H1 (cell line): Measurements from ENCODE around the gene PGLYRP4. TPM values are rescaled to one million over a fixed set of nuclear protein-coding genes. Genes with fewer than 3 reads are reported as not detected.

Source experiments
- CTCF ChIA-PET: fragments of 300-600 bp; sonication (Branson Sonifier 250); formaldehyde crosslinking; loops from one replicate; lab custom pipeline; 2021; ENCODE audit not compliant: partially characterized antibody; lab: Charles Lee
- POLR2A ChIA-PET: fragments of 300-600 bp; sonication (Branson Sonifier 250); formaldehyde crosslinking; loops from one replicate; lab custom pipeline; 2021; ENCODE audit warnings: inconsistent platforms; ENCODE audit not compliant: partially characterized antibody; lab: Charles Lee
- DNase-seq, 2 experiments: peaks; one replicate each; pipeline versions ENCODE4 v3.0.0 to v3.0.0-alpha.2; 2010 to 2022; ENCODE audit warnings: low spot score in 2 of 2, low read depth in 1 of 2, mixed read lengths in 1 of 2
- FAIRE-seq: peaks from 2 replicates; lab custom pipeline; 2011; peaks lifted over from hg19 to GRCh38; lab: Jason Lieb, UNC
- H2AFZ ChIP-seq: 2 replicates; pipeline ENCODE4 v1.8.1; 2012; ENCODE audit warnings: low read length, inconsistent platforms
- H2AK5ac ChIP-seq: 2 replicates; pipeline ENCODE4 v1.6.1; 2013; ENCODE audit warnings: low read depth, low read length
- H2BK120ac ChIP-seq: replicated peaks from 2 replicates; pipeline ENCODE3; 2013; ENCODE audit warnings: low read depth, low read length, inconsistent platforms
- H2BK12ac ChIP-seq: 2 replicates; pipeline ENCODE4 v1.6.1; 2013; ENCODE audit warnings: low read depth, low read length
- H2BK15ac ChIP-seq: 2 replicates; pipeline ENCODE4 v1.6.1; 2013; ENCODE audit warnings: low read length
- H2BK20ac ChIP-seq: 2 replicates; pipeline ENCODE4 v1.6.1; 2013; ENCODE audit warnings: low read length
- H2BK5ac ChIP-seq: 2 replicates; pipeline ENCODE4 v1.6.1; 2013; ENCODE audit warnings: low read depth, low read length
- H3K14ac ChIP-seq: 2 replicates; pipeline ENCODE4 v1.6.1; 2013; ENCODE audit warnings: inconsistent platforms; ENCODE audit not compliant: insufficient read length
- H3K18ac ChIP-seq: 2 replicates; pipeline ENCODE4 v1.6.1; 2013; ENCODE audit warnings: low read length; ENCODE audit errors: extremely low read depth
- H3K23ac ChIP-seq: 2 replicates; pipeline ENCODE4 v1.6.1; 2013; ENCODE audit warnings: inconsistent platforms; ENCODE audit not compliant: insufficient read length
- H3K23me2 ChIP-seq: 2 replicates; pipeline ENCODE4 v1.6.1; 2013; ENCODE audit warnings: low read depth, low read length
- H3K27ac ChIP-seq: 2 replicates; pipeline ENCODE4 v1.6.1; 2011; ENCODE audit warnings: low read depth, low read length, inconsistent platforms
- H3K27me3 ChIP-seq, 4 experiments: replicated peaks in 1 of 4; 1 replicate in 1 of 4; 2 replicates in 3 of 4; pipeline versions ENCODE4 v1.6.1 to v1.8.1; 2011 to 2013; ENCODE audit warnings: low read length in 3 of 4, mild to moderate bottlenecking in 3 of 4, inconsistent platforms in 2 of 4, mixed read lengths in 2 of 4, moderate library complexity in 1 of 4; ENCODE audit not compliant: control insufficient read depth in 3 of 4, insufficient read depth in 3 of 4; ENCODE audit errors: extremely low read depth in 1 of 4
- H3K36me3 ChIP-seq, 4 experiments: 2 replicates each; pipeline versions ENCODE4 v1.6.1 to v1.8.1; 2011 to 2013; ENCODE audit warnings: mild to moderate bottlenecking in 4 of 4, low read length in 3 of 4, moderate library complexity in 2 of 4, control low read depth in 1 of 4, inconsistent platforms in 1 of 4; ENCODE audit not compliant: insufficient read depth in 4 of 4, control insufficient read depth in 2 of 4
- H3K4ac ChIP-seq: replicated peaks from 2 replicates; pipeline ENCODE3; 2013; ENCODE audit warnings: low read length, low read depth, mixed read lengths, inconsistent platforms; ENCODE audit not compliant: insufficient read length
- H3K4me1 ChIP-seq, 4 experiments: replicated peaks in 1 of 4; 1 replicate in 1 of 4; 2 replicates in 3 of 4; pipeline versions ENCODE4 v1.6.1 to v1.8.1; 2011 to 2013; ENCODE audit warnings: low read length in 3 of 4, inconsistent platforms in 2 of 4, mixed read lengths in 1 of 4; ENCODE audit not compliant: insufficient read depth in 4 of 4, control insufficient read depth in 3 of 4
- H3K4me2 ChIP-seq, 2 experiments: 2 replicates each; pipeline versions ENCODE4 v1.6.1 to v1.8.1; 2011 to 2013; ENCODE audit warnings: low read depth in 2 of 2, low read length in 2 of 2, control low read depth in 1 of 2, inconsistent platforms in 1 of 2, mild to moderate bottlenecking in 1 of 2; ENCODE audit not compliant: insufficient read depth in 1 of 2
- H3K4me3 ChIP-seq, 4 experiments: fragments of 200-600, 300-600 bp in 1 of 4; sonication (generic), shearing (Covaris generic), sonication (Bioruptor Twin) in 1 of 4; 2 replicates each; pipeline versions ENCODE4 v1.5.1 to v1.8.1; 2011 to 2016; ENCODE audit warnings: low read length in 4 of 4, low read depth in 3 of 4, control low read depth in 2 of 4, inconsistent platforms in 2 of 4, mild to moderate bottlenecking in 2 of 4, mixed read lengths in 1 of 4, moderate library complexity in 1 of 4; ENCODE audit not compliant: insufficient read depth in 2 of 4; ENCODE audit errors: extremely low read depth in 1 of 4
- H3K56ac ChIP-seq: replicated peaks from 2 replicates; pipeline ENCODE3; 2013; ENCODE audit warnings: low read depth, mild to moderate bottlenecking, mixed read lengths, low read length, inconsistent platforms; ENCODE audit not compliant: insufficient read length
- H3K79me1 ChIP-seq: 2 replicates; pipeline ENCODE4 v1.6.1; 2013; ENCODE audit warnings: low read depth, low read length, control low read depth
- H3K79me2 ChIP-seq, 2 experiments: 2 replicates each; pipeline versions ENCODE4 v1.6.1 to v1.8.1; 2012 to 2013; ENCODE audit warnings: low read length in 2 of 2, mild to moderate bottlenecking in 2 of 2, inconsistent platforms in 1 of 2; ENCODE audit not compliant: insufficient read depth in 2 of 2, control insufficient read depth in 1 of 2
- H3K9ac ChIP-seq, 4 experiments: replicated peaks in 1 of 4; 1 replicate in 1 of 4; 2 replicates in 3 of 4; pipeline versions ENCODE4 v1.6.1 to v1.8.1; 2011 to 2013; ENCODE audit warnings: low read depth in 3 of 4, low read length in 3 of 4, control low read depth in 2 of 4, mild to moderate bottlenecking in 2 of 4, moderate library complexity in 2 of 4, inconsistent platforms in 1 of 4; ENCODE audit errors: extremely low read depth in 1 of 4
- H3K9me3 ChIP-seq, 2 experiments: 2 replicates each; pipeline versions ENCODE4 v1.6.1 to v1.8.1; 2012 to 2013; ENCODE audit warnings: mild to moderate bottlenecking in 2 of 2, moderate library complexity in 2 of 2, control low read depth in 1 of 2, inconsistent platforms in 1 of 2, low read depth in 1 of 2, low read length in 1 of 2, mixed read lengths in 1 of 2; ENCODE audit not compliant: insufficient read depth in 2 of 2
- H4K20me1 ChIP-seq, 2 experiments: replicated peaks in 1 of 2; 2 replicates each; pipeline versions ENCODE3 to v1.8.1; 2011 to 2013; ENCODE audit warnings: inconsistent platforms in 2 of 2, low read length in 2 of 2, mild to moderate bottlenecking in 1 of 2; ENCODE audit not compliant: insufficient read depth in 2 of 2, control insufficient read depth in 1 of 2
- H4K5ac ChIP-seq: 2 replicates; pipeline ENCODE4 v1.6.1; 2013; ENCODE audit warnings: low read length, low read depth, mixed read lengths, inconsistent platforms; ENCODE audit not compliant: insufficient read length
- H4K8ac ChIP-seq: 2 replicates; pipeline ENCODE4 v1.8.0; 2013; ENCODE audit warnings: mild to moderate bottlenecking, moderate library complexity, low read length, inconsistent platforms; ENCODE audit not compliant: insufficient read depth; ENCODE audit errors: extremely low read depth
- H4K91ac ChIP-seq: replicated peaks from 2 replicates; pipeline ENCODE3; 2013; ENCODE audit warnings: low read length, mixed read lengths, inconsistent platforms; ENCODE audit not compliant: insufficient read length
- EP300 ChIP-seq, 2 experiments: IDR thresholded peaks; 1 replicate in 1 of 2; 2 replicates in 1 of 2; pipeline ENCODE4 v1.6.1; 2011 to 2012; ENCODE audit warnings: low read depth in 2 of 2, low read length in 2 of 2, mild to moderate bottlenecking in 2 of 2, borderline replicate concordance in 1 of 2, inconsistent platforms in 1 of 2, moderate library complexity in 1 of 2
- EZH2 ChIP-seq: fragments of 200-600 bp; sonication (generic); IDR thresholded peaks from 2 replicates; pipeline ENCODE4 v1.7.1; 2012; ENCODE audit warnings: low read depth, mild to moderate bottlenecking, moderate library complexity, low read length, inconsistent platforms; ENCODE audit not compliant: severe bottlenecking
- JUN ChIP-seq: IDR thresholded peaks from 2 replicates; pipeline ENCODE4 v1.6.1; 2011; ENCODE audit warnings: low read depth, mild to moderate bottlenecking, improper control_type of control experiment, low read length
- MAFK ChIP-seq: IDR thresholded peaks from 2 replicates; pipeline ENCODE4 v1.6.1; 2012; ENCODE audit warnings: low read depth, mild to moderate bottlenecking, improper control_type of control experiment, low read length
- POLR2AphosphoS5 ChIP-seq: IDR thresholded peaks from 2 replicates; pipeline ENCODE4 v1.6.1; 2011; ENCODE audit warnings: low read depth, low read length
- USF2 ChIP-seq: IDR thresholded peaks from 2 replicates; pipeline ENCODE4 v1.6.1; 2011; ENCODE audit warnings: low read length, improper control_type of control experiment
- YY1 ChIP-seq: IDR thresholded peaks from 2 replicates; pipeline ENCODE4 v1.6.1; 2011; ENCODE audit warnings: low read depth, mild to moderate bottlenecking, low read length
- WGBS, 2 experiments: shearing (Covaris generic) in 1 of 2; methylation state at CpG; one replicate each; pipeline versions ENCODE4 v1.1.6 to v1.1.7; 2013 to 2015; ENCODE audit warnings: low lambda C conversion rate in 2 of 2, mixed read lengths in 2 of 2, inconsistent platforms in 1 of 2, low coverage in 1 of 2, missing lambda C conversion rate in 1 of 2; ENCODE audit not compliant: insufficient replicate concordance in 2 of 2, insufficient coverage in 1 of 2, insufficient read length in 1 of 2; ENCODE audit errors: extremely low coverage in 1 of 2, missing lambda C conversion rate in 1 of 2; 5-methylcytosine and 5-hydroxymethylcytosine counted together
- polyA plus RNA-seq, 7 experiments: library from polyadenylated mRNA; depleted of rRNA in 3 of 7; stranded (reverse) in 5 of 7; unstranded in 2 of 7; fragments of >200 nt in 5 of 7; fragments of 200-250 nt in 2 of 7; gene quantifications; 1 replicate in 5 of 7; 2 replicates in 1 of 7; 4 replicates in 1 of 7; pipeline versions ENCODE4 v1.2.1 to v1.2.3, GENCODE V29; 2011 to 2013; ENCODE audit warnings: missing spikeins in 2 of 7, mixed read lengths in 2 of 7
- total RNA-seq: library from RNA; stranded (reverse); fragmentation: NEBNext Ultra II Directional; extraction: Animal tissue kit (Norgen Biotek cat#: 25700); gene quantifications from 2 replicates; pipeline ENCODE4 v1.2.1, GENCODE V29; 2021

Gene PGLYRP4
- total and polyA plus RNA-seq, 2 of the 8 experiments (the other 6 are each of a cell fraction or from before 2014, with no cell fraction given): not detected

- FAIRE-seq (no peak), DNase-seq (no peak)
- H2BK15ac ChIP-seq: no peak overlapping the region
- H3K4me2 ChIP-seq: no peak overlapping the region
- H3K14ac ChIP-seq: no peak overlapping the region
- no peak overlapping the region for H2BK120ac ChIP-seq
- H3K27me3 ChIP-seq: peaks cover 0 to 2% (median 0%) of the 10 kb centered on the region in 4 experiments; a peak in 1 of 7 replicates
- H3K79me2 ChIP-seq: no peaks in the 10 kb centered on the region
- H3K36me3 ChIP-seq: no peaks in the 10 kb centered on the region
- H2AFZ ChIP-seq: no peak overlapping the region
- H3K4ac ChIP-seq: no peak overlapping the region
- H2AK5ac ChIP-seq: no peak overlapping the region
- no peaks in the 10 kb centered on the region for H4K20me1 ChIP-seq
- H4K91ac ChIP-seq: no peak overlapping the region
- no peak overlapping the region for H4K8ac ChIP-seq
- ChIA-PET POLR2A (no interaction called here), CTCF (no interaction called here)
- no peak overlapping the region for H3K4me3 ChIP-seq
- no peak overlapping the region for H2BK5ac ChIP-seq
- H3K18ac ChIP-seq: no peak overlapping the region
- H3K23me2 ChIP-seq: no peaks in the 10 kb centered on the region
- no peak overlapping the region for H2BK20ac ChIP-seq
- no peak overlapping the region for H3K23ac ChIP-seq
- H3K9ac ChIP-seq: no peak overlapping the region
- WGBS, 2 experiments: 93% methylated on average over 6 of the region's 6 CpGs; no CpG with 5 or more reads in 1 of the 2 experiments
- peaks cover 4% of the 10 kb centered on the region in 2 experiments; a peak in 2 of 4 replicates for H3K9me3 ChIP-seq
- H3K4me1 ChIP-seq: no peaks in the 10 kb centered on the region; a peak in 1 of 7 replicates
- no peak overlapping the region for H2BK12ac ChIP-seq
- no peak overlapping the region for H4K5ac ChIP-seq
- H3K56ac ChIP-seq: no peak overlapping the region
- no peak overlapping the region for H3K27ac ChIP-seq
- H3K79me1 ChIP-seq: no peaks in the 10 kb centered on the region
- TF ChIP-seq JUN (no peak), YY1 (no peak), MAFK (no peak), POLR2AphosphoS5 (no peak), EP300 (IDR thresholded peaks at IDR 0.05; ENCODE audit: borderline replicate concordance in 1 of 2, low read depth in 2 of 2, low read length in 2 of 2) (no peak), USF2 (no peak), EZH2 (no peak)
Observed at GRCh38 chr1:153339802-153340201, 8.8 kb downstream of the PGLYRP4 start.
